SK-MEL-5 (cell line): ENCODE results near the gene ZNF548. TPM values are rescaled to one million over a fixed set of nuclear protein-coding genes. Genes with fewer than 3 reads are reported as not detected.

Source experiments
- DNase-seq: peaks from one replicate; pipeline ENCODE4 v3.0.0-alpha.2; 2016; ENCODE audit warnings: low read depth, low spot score
- in situ Hi-C: cut with HindIII; loops from 2 replicates; pipeline ENCODE4 v1.10.0; 2016; ENCODE audit warnings: low sequenced_read_pairs, high pct_unique_total_duplicates, low pct_unique_long_range_greater_than_20kb
- total RNA-seq: library from RNA; depleted of rRNA; stranded (reverse); fragments of >200 nt; shearing (Covaris generic); gene quantifications from 2 replicates; pipeline ENCODE4 v1.2.3, GENCODE V29; 2014; rRNA removed

Gene ZNF548
- total RNA-seq, 1 experiment from 2014 or later: 12.7 TPM

DNA sequence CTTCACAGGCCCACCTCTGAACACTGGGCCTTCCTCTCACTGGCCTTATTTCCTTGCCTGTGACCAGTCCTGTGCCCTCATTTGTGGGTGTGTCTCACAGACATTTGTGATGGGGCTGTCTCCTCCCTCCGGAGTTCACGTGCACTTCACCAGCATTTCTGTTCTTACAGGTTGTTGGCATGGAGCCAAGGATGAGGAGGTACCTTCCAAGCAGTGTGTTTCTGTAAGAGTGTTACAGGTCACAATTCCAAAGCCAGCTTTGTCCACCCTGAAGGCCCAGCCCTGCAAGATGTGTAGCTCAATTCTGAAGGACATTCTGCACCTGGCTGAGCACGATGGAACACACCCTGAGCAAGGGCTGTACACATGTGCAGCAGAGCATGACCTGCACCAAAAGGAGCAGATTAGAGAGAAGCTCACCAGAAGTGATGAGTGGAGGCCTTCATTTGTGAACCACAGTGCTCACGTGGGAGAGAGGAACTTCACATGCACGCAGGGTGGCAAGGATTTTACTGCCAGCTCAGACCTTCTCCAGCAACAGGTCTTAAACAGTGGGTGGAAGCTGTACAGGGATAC lies 53.6 kb downstream of the ZNF548 start:
- no peak for DNase-seq
- in situ Hi-C loops: no loop called here

DNA sequence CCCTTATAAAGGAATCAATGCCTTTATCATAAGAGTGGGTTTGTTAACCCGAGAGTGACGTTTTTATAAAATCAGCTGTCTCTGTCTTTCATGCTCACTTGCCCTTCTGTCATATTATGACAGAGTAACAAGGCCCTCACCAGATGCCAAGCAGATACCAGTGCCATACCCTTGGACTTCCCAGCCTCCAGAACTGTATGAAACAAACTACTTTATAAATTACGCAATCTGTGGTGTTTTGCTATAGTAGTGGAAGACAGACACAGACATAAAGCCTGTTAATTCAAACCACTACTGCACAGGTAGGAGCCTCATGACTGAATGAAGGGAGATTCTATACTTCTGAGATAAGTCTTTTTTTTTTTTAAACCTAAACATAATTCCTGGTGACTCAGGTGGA lies 62.7 kb downstream of the ZNF548 start:
- in situ Hi-C loops: no loop called here
- DNase-seq: no peak

Other genes starting within 250 kb of the ZNF548 start
- gene ZIM3, start 244.7 kb upstream of the ZNF548 start, total RNA-seq: not detected in 2 replicates
- gene DUXA, start 222.4 kb upstream of the ZNF548 start, total RNA-seq: not detected in 2 replicates
- 6.3 and 13.6 TPM in 2 replicates for gene ZNF264, start 198.4 kb upstream of the ZNF548 start, total RNA-seq
- not detected in 2 replicates for gene AURKC, start 158.8 kb upstream of the ZNF548 start, total RNA-seq
- 10.4 and 11.0 TPM in 2 replicates for gene ZNF805, start 149.2 kb upstream of the ZNF548 start, total RNA-seq
- 33.7 and 35.5 TPM in 2 replicates for gene ZNF460, start 109.4 kb upstream of the ZNF548 start, total RNA-seq
- 7.4 TPM in 2 replicates for gene ZNF543, start 69.4 kb upstream of the ZNF548 start, total RNA-seq
- gene ZNF304, start 38.6 kb upstream of the ZNF548 start, total RNA-seq: 6.7 and 7.6 TPM in 2 replicates
- gene TRAPPC2B, start 26.3 kb upstream of the ZNF548 start, total RNA-seq: 12.4 and 14.8 TPM in 2 replicates
- 1.5 and 1.8 TPM in 2 replicates for gene ZNF547, start 26.3 kb upstream of the ZNF548 start, total RNA-seq
- 4.6 and 4.8 TPM in 2 replicates for gene ZNF17, start 21.3 kb downstream of the ZNF548 start, total RNA-seq
- 9.8 and 9.9 TPM in 2 replicates for gene ZNF749, start 45.5 kb downstream of the ZNF548 start, total RNA-seq
- 0.05 and 0.08 TPM in 2 replicates for gene VN1R1, start 67.3 kb downstream of the ZNF548 start, total RNA-seq
- 6.6 and 6.8 TPM in 2 replicates for gene ZNF772, start 87.7 kb downstream of the ZNF548 start, total RNA-seq
- gene ZNF419, start 97.9 kb downstream of the ZNF548 start, total RNA-seq: 6.5 and 8.6 TPM in 2 replicates
- 6.6 and 10.0 TPM in 2 replicates for gene ZNF773, start 110.1 kb downstream of the ZNF548 start, total RNA-seq
- gene ZNF549, start 137.5 kb downstream of the ZNF548 start, total RNA-seq: 6.6 and 7.6 TPM in 2 replicates
- gene ZNF550, start 170.0 kb downstream of the ZNF548 start, total RNA-seq: 6.1 and 7.1 TPM in 2 replicates
- gene ZNF416, start 189.1 kb downstream of the ZNF548 start, total RNA-seq: 4.5 and 4.6 TPM in 2 replicates
- gene ZIK1, start 194.3 kb downstream of the ZNF548 start, total RNA-seq: 1.7 and 2.3 TPM in 2 replicates
- 3.8 and 6.5 TPM in 2 replicates for gene ZNF530, start 210.0 kb downstream of the ZNF548 start, total RNA-seq
- gene ZNF134, start 224.4 kb downstream of the ZNF548 start, total RNA-seq: 15.4 and 16.3 TPM in 2 replicates
- gene ZNF211, start 243.3 kb downstream of the ZNF548 start, total RNA-seq: 10.4 TPM in 2 replicates